ENCODE measurements around the gene CTDP1.

GRCh38 chr18:79737426-79737825 lies 57.8 kb downstream of the CTDP1 start:
- TF ChIP-seq CTCF (IDR thresholded peaks at IDR 0.05; ENCODE audit: low read length): no peak
- no peak for TF ChIP-seq EZH2 (IDR thresholded peaks at IDR 0.05; ENCODE audit: borderline replicate concordance, low read length)

All from OCI-LY1 (cell line).